Activated CD8-positive, alpha-beta memory T cell treated with anti-CD3 and anti-CD28 coated beads for 4 hours (primary cell): ENCODE data around the gene XRCC5.

Experiments used
- DNase-seq, 2 donors: peaks; one replicate each; pipeline ENCODE4 v3.0.0-alpha.2; 2020; ENCODE audit warnings: low read depth in 2 of 2

XRCC5 gene

GRCh38 chr2:216084547-216084946 lies 24.6 kb upstream of the XRCC5 start:
- no peak for DNase-seq

GRCh38 chr2:216086207-216086893 lies 22.8 kb upstream of the XRCC5 start:
- no peak for DNase-seq

- DNase-seq, result no peak
Measured at GRCh38 chr2:216090369-216090786, 18.8 kb upstream of the XRCC5 start.

- no peak for DNase-seq
Measured at GRCh38 chr2:216092646-216093045, 16.5 kb upstream of the XRCC5 start.

- DNase-seq, result no peak
Measured at GRCh38 chr2:216094701-216095100, 14.4 kb upstream of the XRCC5 start.

- no peak for DNase-seq
Measured at GRCh38 chr2:216098421-216099334, 10.5 kb upstream of the XRCC5 start.

- no peak for DNase-seq
Measured at GRCh38 chr2:216101109-216101508, 8.0 kb upstream of the XRCC5 start.

- no peak for DNase-seq
Measured at GRCh38 chr2:216103213-216103612, 5.9 kb upstream of the XRCC5 start.

- DNase-seq, result no peak
Measured at GRCh38 chr2:216104691-216105090, 4.5 kb upstream of the XRCC5 start.

- no peak for DNase-seq
Measured at GRCh38 chr2:216107320-216107719, 1.8 kb upstream of the XRCC5 start.

- no peak for DNase-seq
Measured at GRCh38 chr2:216107760-216108159, 1.4 kb upstream of the XRCC5 start.

GRCh38 chr2:216108310-216108966 lies 710 bp upstream of the XRCC5 start:
- no peak for DNase-seq

GRCh38 chr2:216109962-216110614 lies 940 bp downstream of the XRCC5 start:
- DNase-seq, result no peak

- no peak for DNase-seq
Measured at GRCh38 chr2:216110620-216111019, 1.5 kb downstream of the XRCC5 start.

GRCh38 chr2:216111122-216111521 lies 2.0 kb downstream of the XRCC5 start:
- no peak for DNase-seq

GRCh38 chr2:216112926-216113325 lies 3.8 kb downstream of the XRCC5 start:
- DNase-seq, result no peak

- no peak for DNase-seq
Measured at GRCh38 chr2:216113572-216113971, 4.4 kb downstream of the XRCC5 start.

- no peak for DNase-seq
Measured at GRCh38 chr2:216114382-216114713, 5.2 kb downstream of the XRCC5 start.

GRCh38 chr2:216114714-216115531 lies 5.8 kb downstream of the XRCC5 start:
- DNase-seq, result peak; percentile 93 to 95

- no peak for DNase-seq
Measured at GRCh38 chr2:216116418-216116817, 7.3 kb downstream of the XRCC5 start.
